Caco-2 (cell line): ENCODE data around the gene MON2. TPM values are rescaled to one million over a fixed set of nuclear protein-coding genes. Genes with fewer than 3 reads are reported as not detected.

Experiments
- BruUV-seq: library from RNA; stranded (reverse); fragments of 400-500 nt; replicated peaks from 2 replicates; lab custom pipeline; 2021; lab: Mats Ljungman, UMichigan
- CTCF ChIA-PET: fragments of 300-600 bp; sonication (Branson Sonifier 250); formaldehyde crosslinking; loops from one replicate; lab custom pipeline; 2022; ENCODE audit warnings: antibody characterized with exemption; lab: Charles Lee
- POLR2A ChIA-PET: fragments of 300-600 bp; sonication (Branson Sonifier 250); formaldehyde crosslinking; loops from one replicate; lab custom pipeline; 2022; ENCODE audit warnings: antibody characterized with exemption; lab: Charles Lee
- DNase-seq, 2 experiments: peaks; one replicate each; pipeline versions ENCODE4 v3.0.0 to v3.0.0-alpha.2; 2020 to 2022
- H3K27me3 ChIP-seq: replicated peaks from 2 replicates; pipeline ENCODE4 v1.6.0; 2011; ENCODE audit warnings: low read length; ENCODE audit not compliant: control insufficient read depth, insufficient read depth
- H3K36me3 ChIP-seq: 2 replicates; pipeline ENCODE4 v1.5.1; 2011; ENCODE audit warnings: low read length; ENCODE audit not compliant: control insufficient read depth, insufficient read depth
- H3K4me1 ChIP-seq: fragments of 250-450 bp; sonication (Bioruptor Pico); 2 replicates; pipeline ENCODE4 v1.5.1; 2020; ENCODE audit warnings: mild to moderate bottlenecking
- H3K4me3 ChIP-seq: 2 replicates; pipeline ENCODE4 v1.5.1; 2011; ENCODE audit warnings: low read depth, mild to moderate bottlenecking, control low read depth, low read length
- H3K9me3 ChIP-seq: fragments of 250-450 bp; sonication (Bioruptor Pico); 2 replicates; pipeline ENCODE4 v1.5.1; 2020; ENCODE audit warnings: mild to moderate bottlenecking, moderate library complexity
- H3K27ac Mint-ChIP-seq: one replicate; pipeline ENCODE4 v1.8.0; 2022; ENCODE audit warnings: mixed read lengths; ENCODE audit not compliant: unreplicated experiment
- H3K27me3 Mint-ChIP-seq: one replicate; pipeline ENCODE4 v1.8.0; 2022; ENCODE audit warnings: mixed read lengths; ENCODE audit not compliant: insufficient read depth, unreplicated experiment
- H3K36me3 Mint-ChIP-seq: one replicate; pipeline ENCODE4 v1.8.0; 2022; ENCODE audit warnings: mild to moderate bottlenecking, mixed read lengths; ENCODE audit not compliant: insufficient read depth, unreplicated experiment
- H3K4me1 Mint-ChIP-seq: one replicate; pipeline ENCODE4 v1.8.0; 2022; ENCODE audit warnings: low read depth, mixed read lengths; ENCODE audit not compliant: unreplicated experiment
- H3K4me3 Mint-ChIP-seq: one replicate; pipeline ENCODE4 v1.8.0; 2022; ENCODE audit warnings: mild to moderate bottlenecking, moderate library complexity, mixed read lengths; ENCODE audit not compliant: unreplicated experiment
- H3K9me3 Mint-ChIP-seq: one replicate; pipeline ENCODE4 v1.8.0; 2022; ENCODE audit warnings: mixed read lengths; ENCODE audit not compliant: unreplicated experiment
- intact Hi-C: fragments of 100-400 bp; cut with micrococcal nuclease; formaldehyde crosslinking; loops from one replicate; pipeline ENCODE4 v1.10.0; 2022; ENCODE audit not compliant: unreplicated experiment
- total RNA-seq: library from RNA; stranded (reverse); gene quantifications from 2 replicates; pipeline ENCODE4 v1.2.3, GENCODE V29; 2022
- TF ChIP-seq, protein P1 (sequence below), 2 experiments: fragments of 200-600 bp in 1 of 2; IDR thresholded peaks; 1 replicate in 1 of 2; 2 replicates in 1 of 2; pipeline versions ENCODE4 v1.5.1 to v1.8.0; 2011 to 2022; ENCODE audit warnings: antibody characterized with exemption in 1 of 2, control low read depth in 1 of 2, inconsistent platforms in 1 of 2, low read depth in 1 of 2, low read length in 1 of 2, mild to moderate bottlenecking in 1 of 2, moderate library complexity in 1 of 2; ENCODE audit not compliant: insufficient read depth in 1 of 2, severe bottlenecking in 1 of 2, unreplicated experiment in 1 of 2

Gene MON2
- total RNA-seq, 1 experiment from 2014 or later: 30.8 TPM

DNA sequence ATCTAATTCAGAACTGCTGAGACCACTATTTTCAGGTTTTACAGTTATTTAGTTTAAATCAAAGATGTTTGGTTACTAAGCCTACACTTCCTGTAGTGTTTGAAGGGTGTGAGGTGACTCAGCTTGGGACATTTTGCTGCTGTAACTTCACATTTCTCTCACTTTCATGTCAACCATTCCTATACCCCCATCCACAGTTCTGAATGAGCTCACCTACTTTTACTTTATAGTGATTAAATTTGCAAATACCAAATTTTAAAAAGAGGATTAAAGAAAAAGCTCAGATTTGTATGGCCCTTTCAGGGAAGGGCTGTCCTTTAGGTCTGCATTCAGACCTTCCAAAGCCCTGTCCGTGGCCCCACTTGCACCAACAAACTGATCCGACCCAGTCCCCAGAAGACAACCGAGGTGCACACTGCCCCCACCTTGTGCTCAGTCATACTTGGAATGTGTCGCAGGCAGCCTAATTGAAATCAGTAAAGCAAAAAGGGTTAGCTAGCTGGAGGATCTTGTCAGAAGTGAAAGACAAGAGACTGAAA lies 174.4 kb downstream of the MON2 start:
- ChIA-PET POLR2A (interaction anchor here (0.6 kb wide), 1 partner anchor 13 kb away, joined by 4 read pairs; no protein-coding TSS in a partner anchor), CTCF (interaction anchor here (0.6 to 0.9 kb wide), 2 partner anchors 40 to 59 kb away, joined by 3 to 4 read pairs; no protein-coding TSS in a partner anchor)
- Mint-ChIP-seq H3K27ac (peak overlapping the region; percentile 87), H3K27me3 (no peaks in the 10 kb centered on the region), H3K9me3 (no peaks in the 10 kb centered on the region), H3K4me3 (no peak overlapping the region), H3K36me3 (peaks cover 54% of the 10 kb centered on the region), H3K4me1 (peaks cover 8% of the 10 kb centered on the region)
- H3K27me3 ChIP-seq: no peaks in the 10 kb centered on the region
- H3K36me3 ChIP-seq: no peaks in the 10 kb centered on the region
- intact Hi-C loops: loop anchor here (5.0 kb wide), 1 partner anchor 811 kb away; no protein-coding TSS in a partner anchor
- TF ChIP-seq, protein P1, sequence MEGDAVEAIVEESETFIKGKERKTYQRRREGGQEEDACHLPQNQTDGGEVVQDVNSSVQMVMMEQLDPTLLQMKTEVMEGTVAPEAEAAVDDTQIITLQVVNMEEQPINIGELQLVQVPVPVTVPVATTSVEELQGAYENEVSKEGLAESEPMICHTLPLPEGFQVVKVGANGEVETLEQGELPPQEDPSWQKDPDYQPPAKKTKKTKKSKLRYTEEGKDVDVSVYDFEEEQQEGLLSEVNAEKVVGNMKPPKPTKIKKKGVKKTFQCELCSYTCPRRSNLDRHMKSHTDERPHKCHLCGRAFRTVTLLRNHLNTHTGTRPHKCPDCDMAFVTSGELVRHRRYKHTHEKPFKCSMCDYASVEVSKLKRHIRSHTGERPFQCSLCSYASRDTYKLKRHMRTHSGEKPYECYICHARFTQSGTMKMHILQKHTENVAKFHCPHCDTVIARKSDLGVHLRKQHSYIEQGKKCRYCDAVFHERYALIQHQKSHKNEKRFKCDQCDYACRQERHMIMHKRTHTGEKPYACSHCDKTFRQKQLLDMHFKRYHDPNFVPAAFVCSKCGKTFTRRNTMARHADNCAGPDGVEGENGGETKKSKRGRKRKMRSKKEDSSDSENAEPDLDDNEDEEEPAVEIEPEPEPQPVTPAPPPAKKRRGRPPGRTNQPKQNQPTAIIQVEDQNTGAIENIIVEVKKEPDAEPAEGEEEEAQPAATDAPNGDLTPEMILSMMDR (IDR thresholded peaks at IDR 0.05; ENCODE audit: insufficient read depth in 1 of 2, low read depth in 1 of 2, low read length in 1 of 2, severe bottlenecking in 1 of 2, unreplicated experiment in 1 of 2): no peak
- BruUV-seq: no TSS peak
- DNase-seq: no peak
- no peaks in the 10 kb centered on the region for H3K9me3 ChIP-seq
- H3K4me1 ChIP-seq: 0 out of 2 replicates have a peak, but pooled peaks cover 10% of the 10 kb centered on the region
- no peak overlapping the region for H3K4me3 ChIP-seq

GRCh38 chr12:62642486-62642885 lies 175.9 kb downstream of the MON2 start:
- peaks cover 69% of the 10 kb centered on the region for H3K36me3 Mint-ChIP-seq
- POLR2A ChIA-PET: no interaction called here
- TF ChIP-seq, protein P1 (IDR thresholded peaks at IDR 0.05; ENCODE audit: insufficient read depth in 1 of 2, low read depth in 1 of 2, low read length in 1 of 2, severe bottlenecking in 1 of 2, unreplicated experiment in 1 of 2): no peak
- H3K4me1 ChIP-seq: 0 out of 2 replicates have a peak, but pooled peaks cover 10% of the 10 kb centered on the region
- H3K4me3 ChIP-seq: no peak overlapping the region
- BruUV-seq: no TSS peak
- H3K4me1 Mint-ChIP-seq: peaks cover 8% of the 10 kb centered on the region
- no peak for DNase-seq
- no peaks in the 10 kb centered on the region for H3K9me3 ChIP-seq
- no peak overlapping the region for H3K4me3 Mint-ChIP-seq
- intact Hi-C loops: loop anchor here (5.0 kb wide), 1 partner anchor 810 kb away; no protein-coding TSS in a partner anchor
- H3K27ac Mint-ChIP-seq: no peak overlapping the region
- no peaks in the 10 kb centered on the region for H3K9me3 Mint-ChIP-seq
- no peaks in the 10 kb centered on the region for H3K27me3 Mint-ChIP-seq
- no peaks in the 10 kb centered on the region for H3K27me3 ChIP-seq
- no peaks in the 10 kb centered on the region for H3K36me3 ChIP-seq
- CTCF ChIA-PET: no interaction called here

GRCh38 chr12:62643486-62643885 lies 176.9 kb downstream of the MON2 start:
- H3K4me1 Mint-ChIP-seq: peaks cover 8% of the 10 kb centered on the region
- Histone ChIP-seq H3K9me3 (no peaks in the 10 kb centered on the region), H3K36me3 (no peaks in the 10 kb centered on the region), H3K27me3 (no peaks in the 10 kb centered on the region), H3K4me3 (no peak overlapping the region), H3K4me1 (0 out of 2 replicates have a peak, but pooled peaks cover 10% of the 10 kb centered on the region)
- POLR2A ChIA-PET: no interaction called here
- no TSS peak for BruUV-seq
- H3K9me3 Mint-ChIP-seq: no peaks in the 10 kb centered on the region
- intact Hi-C loops: loop anchor here (5.0 kb wide), 1 partner anchor 809 kb away; no protein-coding TSS in a partner anchor
- no peak overlapping the region for H3K4me3 Mint-ChIP-seq
- CTCF ChIA-PET: no interaction called here
- no peaks in the 10 kb centered on the region for H3K27me3 Mint-ChIP-seq
- no peak for DNase-seq
- TF ChIP-seq, protein P1 (IDR thresholded peaks at IDR 0.05; ENCODE audit: insufficient read depth in 1 of 2, low read depth in 1 of 2, low read length in 1 of 2, severe bottlenecking in 1 of 2, unreplicated experiment in 1 of 2): no peak
- H3K36me3 Mint-ChIP-seq: peaks cover 79% of the 10 kb centered on the region
- no peak overlapping the region for H3K27ac Mint-ChIP-seq
